ENCODE results near the gene ORAI1. TPM values are rescaled to one million over a fixed set of nuclear protein-coding genes. Genes with fewer than 3 reads are reported as not detected.
"Not testable (repeated sequence)": the region's sequence is repeated elsewhere in the genome, so short reads cannot be mapped to it uniquely, and the experiment has no call there.

ORAI1 gene
- 13.6 and 14.5 TPM in 2 replicates for total RNA-seq (2014; rRNA removed; shearing (Covaris generic))

GRCh38 chr12:121626087-121626852 is at the start of gene ORAI1:
ORAI1 (plus strand) TSS chr12:121626530.
- DNase-seq (ENCODE audit: low read depth), result peak; percentile 90

GRCh38 chr12:121576851-121577391 is 49.4 kb upstream of the ORAI1 start:
- DNase-seq (ENCODE audit: low read depth), result peak; percentile 18

GRCh38 chr12:121577443-121578180 is 48.7 kb upstream of the ORAI1 start:
- DNase-seq (ENCODE audit: low read depth), result no peak

- DNase-seq (ENCODE audit: low read depth), result no peak
These were observed 47.8 kb upstream of the ORAI1 start for GRCh38 chr12:121578230-121579189.

GRCh38 chr12:121579190-121579791 is 47.0 kb upstream of the ORAI1 start:
- peak; percentile 16 for DNase-seq (ENCODE audit: low read depth)

- DNase-seq (ENCODE audit: low read depth), result peak; percentile 67
These were observed 46.1 kb upstream of the ORAI1 start for GRCh38 chr12:121579981-121580868.

GRCh38 chr12:121580959-121581685 is 45.2 kb upstream of the ORAI1 start, which contains the start of gene KDM2B:
KDM2B (minus strand) TSS chr12:121581023; CDS start chr12:121580911, 112 bp downstream.
- peak; percentile 62 for DNase-seq (ENCODE audit: low read depth)

- peak; percentile 46 for DNase-seq (ENCODE audit: low read depth)
These were observed 44.5 kb upstream of the ORAI1 start for GRCh38 chr12:121581686-121582429.

- peak; percentile 20 for DNase-seq (ENCODE audit: low read depth)
These were observed 43.6 kb upstream of the ORAI1 start for GRCh38 chr12:121582583-121583333.

- DNase-seq (ENCODE audit: low read depth), result not testable (repeated sequence)
These were observed 43.0 kb upstream of the ORAI1 start for GRCh38 chr12:121583334-121583661.

GRCh38 chr12:121584885-121585284 is 41.4 kb upstream of the ORAI1 start:
- DNase-seq (ENCODE audit: low read depth), result not testable (repeated sequence)

GRCh38 chr12:121590476-121591143 is 35.7 kb upstream of the ORAI1 start:
- DNase-seq (ENCODE audit: low read depth), result peak; percentile 48

GRCh38 chr12:121592320-121592719 is 34.0 kb upstream of the ORAI1 start:
- DNase-seq (ENCODE audit: low read depth), result no peak

GRCh38 chr12:121595520-121595919 is 30.8 kb upstream of the ORAI1 start:
- no peak for DNase-seq (ENCODE audit: low read depth)

GRCh38 chr12:121596526-121596925 is 29.8 kb upstream of the ORAI1 start:
- no peak for DNase-seq (ENCODE audit: low read depth)

- no peak for DNase-seq (ENCODE audit: low read depth)
These were observed 25.5 kb upstream of the ORAI1 start for GRCh38 chr12:121600702-121601336.

GRCh38 chr12:121602766-121603165 is 23.6 kb upstream of the ORAI1 start:
- DNase-seq (ENCODE audit: low read depth), result no peak

Measured in RPMI7951 (cell line).